GM18498 (cell line): ENCODE results near the gene CTBP1.

ENCODE experiments used
- ATAC-seq: cut with Tn5 transposase; IDR thresholded peaks from one replicate; pipeline ENCODE4 v1.9.1; 2021; ENCODE audit warnings: mild to moderate bottlenecking, moderate library complexity; ENCODE audit not compliant: unreplicated experiment

The CTBP1 gene

GRCh38 chr4:1199556-1200331 is 49.2 kb downstream of the CTBP1 start:
- no peak for ATAC-seq

- no peak for ATAC-seq
These were observed 50.7 kb downstream of the CTBP1 start for GRCh38 chr4:1198098-1198844.

GRCh38 chr4:1196421-1197183 is 52.3 kb downstream of the CTBP1 start:
- no peak for ATAC-seq

- no peak for ATAC-seq
These were observed 53.0 kb downstream of the CTBP1 start for GRCh38 chr4:1195891-1196401.

GRCh38 chr4:1195109-1195671 is 53.7 kb downstream of the CTBP1 start:
- no peak for ATAC-seq

GRCh38 chr4:1194010-1194900 is 54.7 kb downstream of the CTBP1 start:
- no peak for ATAC-seq

DNA sequence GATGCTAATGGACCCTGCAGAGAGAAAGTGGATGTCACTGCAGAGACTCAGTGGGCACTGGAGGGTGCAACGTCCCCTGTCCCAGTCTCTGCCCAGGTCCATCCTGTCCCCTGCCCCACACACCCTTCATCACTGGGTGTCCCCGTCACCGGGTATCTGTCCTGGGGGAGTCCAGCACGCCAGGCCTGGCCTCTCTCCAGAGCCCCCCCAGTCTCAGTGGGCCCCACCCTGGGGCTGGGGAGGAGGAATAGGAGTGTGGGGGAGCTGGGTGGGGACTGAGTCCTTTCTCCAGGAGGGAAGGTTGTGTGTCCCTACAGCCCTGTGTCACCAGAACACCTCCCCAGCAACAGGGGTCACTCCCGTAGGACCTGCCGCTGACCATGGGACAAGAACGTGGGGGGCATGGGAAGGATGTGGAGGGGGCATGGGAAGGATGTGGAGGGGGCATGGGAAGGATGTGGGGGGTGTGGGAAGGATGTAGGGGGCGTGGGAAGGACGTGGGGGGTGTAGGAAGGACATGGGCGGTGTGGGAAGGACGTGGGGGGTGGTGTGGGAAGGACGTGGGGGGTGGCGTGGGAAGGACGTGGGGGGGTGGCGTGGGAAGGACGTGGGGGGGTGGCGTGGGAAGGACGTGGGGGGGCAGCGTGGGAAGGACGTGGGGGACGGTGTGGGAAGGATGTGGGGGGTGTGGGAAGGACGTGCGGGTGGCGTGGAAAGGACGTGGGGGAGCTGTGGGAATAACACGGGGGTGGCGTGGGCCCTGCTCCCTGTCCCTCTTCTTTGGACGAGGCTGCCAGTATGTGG is 55.5 kb downstream of the CTBP1 start:
- no peak for ATAC-seq

GRCh38 chr4:1192493-1193205 is 56.3 kb downstream of the CTBP1 start:
- ATAC-seq: no peak

DNA sequence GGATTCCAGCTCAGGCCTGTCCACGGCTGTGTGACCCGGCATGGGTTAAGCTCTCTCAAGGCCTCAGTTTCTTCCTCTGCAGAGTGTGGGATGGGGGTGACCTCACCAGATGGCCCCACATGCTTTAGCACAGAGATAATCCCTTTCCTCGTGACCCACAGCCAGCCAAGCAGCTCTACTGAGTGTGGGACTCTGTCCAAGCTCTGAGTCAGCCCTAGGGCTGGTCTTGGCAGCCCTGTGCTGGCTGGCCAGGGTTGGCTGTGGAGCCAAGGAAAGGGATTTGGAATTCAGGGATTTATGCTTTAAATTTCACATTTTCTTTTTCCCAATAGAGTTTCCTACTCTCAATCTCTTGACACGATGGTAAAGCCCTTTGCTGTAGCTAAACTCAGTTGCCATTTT is 56.8 kb downstream of the CTBP1 start:
- ATAC-seq: no peak

- no peak for ATAC-seq
These were observed 57.3 kb downstream of the CTBP1 start for GRCh38 chr4:1191621-1192020.

GRCh38 chr4:1187182-1187581 is 61.7 kb downstream of the CTBP1 start:
- ATAC-seq: peak; percentile 56

DNA sequence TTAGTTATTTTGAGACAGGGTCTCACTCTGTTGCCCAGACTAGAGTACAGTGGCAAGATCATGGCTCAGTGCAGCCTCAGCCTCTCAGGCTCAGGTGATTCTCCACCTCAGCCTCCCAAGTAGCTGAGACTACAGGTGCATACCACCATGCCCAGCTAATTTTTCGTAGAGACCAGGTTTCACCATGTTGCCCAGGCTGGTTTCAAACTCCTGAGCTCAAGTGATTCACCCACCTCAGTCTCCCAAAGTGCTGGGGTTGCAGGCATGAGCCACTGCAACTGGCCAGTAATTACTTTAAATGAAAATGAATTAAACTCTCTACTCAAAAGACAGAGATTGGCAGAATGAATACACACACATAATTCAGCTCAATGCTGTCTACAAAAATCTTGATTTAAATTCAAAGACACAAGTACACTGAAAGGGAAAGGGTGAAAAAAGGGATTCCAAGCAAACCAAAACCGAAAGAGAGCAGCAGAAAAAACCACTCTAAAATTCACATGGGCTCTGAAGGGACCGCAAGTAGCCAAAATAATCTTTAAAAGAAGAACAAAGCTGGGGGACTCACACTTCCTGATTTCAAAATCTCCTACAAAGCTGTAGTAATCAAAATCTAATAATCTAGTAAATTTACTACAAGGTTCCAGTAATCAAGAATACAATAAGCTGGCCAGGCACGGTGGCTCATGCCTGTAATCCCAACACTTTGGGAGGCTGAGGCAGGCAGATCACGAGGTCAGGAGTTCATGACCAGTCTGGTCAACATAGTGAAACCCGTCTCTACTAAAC is 64.8 kb downstream of the CTBP1 start:
- ATAC-seq: peak; percentile 72

DNA sequence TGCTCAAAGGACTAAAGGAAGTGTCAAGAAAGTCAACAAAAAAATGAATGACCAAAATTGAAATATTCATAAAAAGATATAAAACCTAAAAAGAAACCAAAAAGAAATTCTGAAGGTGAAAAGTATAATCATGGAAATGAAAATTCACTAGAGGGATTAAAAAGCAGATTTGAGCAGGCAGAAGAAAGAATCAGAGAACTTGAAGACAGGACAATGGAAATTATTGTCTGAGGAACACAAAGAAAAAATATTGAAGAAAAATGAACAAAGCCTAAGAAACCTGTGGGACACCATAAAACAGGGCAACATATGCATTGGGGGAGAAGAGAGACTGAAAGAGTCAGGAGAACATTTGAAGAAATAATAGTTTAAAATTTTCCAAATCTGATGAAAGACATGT is 66.6 kb downstream of the CTBP1 start:
- no peak for ATAC-seq

GRCh38 chr4:1180663-1181062 is 68.3 kb downstream of the CTBP1 start:
- no peak for ATAC-seq

DNA sequence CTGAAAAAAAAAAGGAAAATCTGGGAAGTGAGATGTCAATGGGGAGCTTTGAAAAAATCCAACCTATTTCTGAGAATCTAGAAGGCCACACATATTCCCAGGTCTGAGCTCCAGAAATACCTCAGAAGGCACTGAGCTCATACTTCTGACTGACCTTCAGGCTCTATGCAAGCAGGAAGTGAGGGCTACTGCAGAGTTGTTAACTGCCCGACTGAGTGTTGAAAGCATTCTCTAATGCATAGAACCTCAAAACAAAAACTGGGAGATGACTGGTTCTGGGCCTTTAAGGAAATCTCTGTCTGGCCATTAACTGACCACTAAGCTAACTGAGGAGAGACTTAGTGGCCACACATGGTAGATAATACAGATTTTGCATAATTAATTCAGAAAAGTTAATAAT is 69.0 kb downstream of the CTBP1 start:
- no peak for ATAC-seq

- ATAC-seq: no peak
These were observed 69.9 kb downstream of the CTBP1 start for GRCh38 chr4:1179089-1179441.

- ATAC-seq: no peak
These were observed 70.4 kb downstream of the CTBP1 start for GRCh38 chr4:1178300-1179088.
